ENCODE results near the gene CBARP. TPM values are rescaled to one million over a fixed set of nuclear protein-coding genes. Genes with fewer than 3 reads are reported as not detected.

CBARP gene
- total RNA-seq, 1 donor from 2014 or later = 0.73 TPM

DNA sequence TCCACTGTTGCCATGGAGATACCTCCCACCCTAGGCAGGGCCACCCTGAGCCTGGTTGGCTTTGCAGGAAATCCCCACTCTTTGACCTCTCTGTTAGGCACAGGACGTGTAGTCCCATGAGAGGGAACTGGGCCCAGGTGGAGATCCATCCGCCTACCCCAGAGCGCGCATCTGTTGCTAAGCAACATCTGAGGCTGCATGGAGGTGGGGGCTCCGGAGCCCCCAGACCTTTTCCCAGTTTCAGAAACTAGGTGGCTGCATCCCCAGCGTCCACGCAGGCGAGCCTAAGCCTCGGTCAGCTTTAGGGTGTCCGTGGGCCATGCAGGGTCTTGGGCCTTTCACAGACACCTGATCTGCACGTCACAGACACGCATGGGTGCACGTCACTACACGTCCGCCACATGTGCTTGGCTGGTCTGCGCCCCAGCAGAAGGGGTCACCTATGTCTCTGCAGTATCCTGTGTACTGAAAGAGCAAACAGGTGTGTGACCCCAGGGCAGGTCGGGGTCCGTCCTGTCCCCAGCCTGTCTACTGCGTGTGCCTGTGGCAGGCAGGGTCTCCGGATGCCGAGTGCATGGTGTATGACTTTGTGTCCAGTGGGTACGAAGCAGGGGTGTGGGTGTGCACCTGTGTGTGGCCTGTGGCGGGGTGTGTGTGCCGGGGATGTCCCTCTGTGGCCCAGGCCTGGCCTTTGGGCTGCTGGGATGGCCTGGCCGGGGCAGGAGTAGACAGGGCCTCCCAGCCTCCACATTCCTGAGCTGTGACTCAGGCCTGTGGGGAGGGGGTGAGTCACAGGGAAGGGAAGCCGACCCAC, 27.2 kb upstream of the CBARP start:
- DNase-seq (ENCODE audit: low spot score) = peak; percentile 80

DNA sequence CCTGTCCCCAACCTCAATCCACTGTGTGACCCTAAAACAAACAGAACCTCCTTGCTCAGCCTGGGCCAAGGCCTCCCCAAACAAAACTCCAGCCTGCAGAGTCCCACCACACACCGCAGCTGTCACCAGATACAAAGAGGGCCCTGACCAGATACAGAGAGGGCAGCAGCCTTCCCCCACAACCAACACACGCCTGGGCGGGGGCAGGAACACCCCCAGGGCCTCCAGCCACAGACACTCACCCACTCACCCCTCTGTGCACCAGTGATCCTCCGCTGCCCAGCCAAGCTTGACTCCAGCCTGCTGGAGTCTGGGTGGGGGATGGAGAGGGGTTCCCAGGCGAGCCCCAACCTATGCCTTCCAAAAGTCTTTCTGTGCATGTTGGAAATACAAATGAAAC, 25.4 kb upstream of the CBARP start:
- no peak for DNase-seq (ENCODE audit: low spot score)

DNA sequence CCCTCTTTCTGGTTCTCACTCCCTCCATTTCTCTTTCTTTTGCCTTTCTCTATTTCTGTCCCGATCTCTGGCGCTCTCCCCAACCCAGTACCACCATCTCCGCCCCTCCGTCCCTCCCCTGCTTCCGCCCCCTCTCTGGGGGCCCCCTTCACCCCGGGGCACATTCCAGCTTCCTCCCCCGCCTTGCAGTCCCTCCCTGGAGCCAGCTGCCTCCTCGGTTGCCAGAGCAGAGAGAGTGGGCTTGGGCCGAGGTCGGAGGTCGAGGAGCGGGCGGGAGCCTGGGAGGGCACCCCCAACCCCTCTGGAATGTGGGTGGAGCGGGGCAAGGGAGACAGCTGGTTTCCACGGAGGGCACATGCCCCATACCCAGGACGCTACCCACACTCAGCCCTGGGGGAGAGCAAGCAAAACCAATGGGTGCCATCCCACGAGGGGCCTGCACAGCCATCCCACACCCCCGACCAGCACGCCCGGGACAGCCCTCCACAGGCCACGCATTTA, 24.9 kb upstream of the CBARP start:
- DNase-seq (ENCODE audit: low spot score) = no peak

DNA sequence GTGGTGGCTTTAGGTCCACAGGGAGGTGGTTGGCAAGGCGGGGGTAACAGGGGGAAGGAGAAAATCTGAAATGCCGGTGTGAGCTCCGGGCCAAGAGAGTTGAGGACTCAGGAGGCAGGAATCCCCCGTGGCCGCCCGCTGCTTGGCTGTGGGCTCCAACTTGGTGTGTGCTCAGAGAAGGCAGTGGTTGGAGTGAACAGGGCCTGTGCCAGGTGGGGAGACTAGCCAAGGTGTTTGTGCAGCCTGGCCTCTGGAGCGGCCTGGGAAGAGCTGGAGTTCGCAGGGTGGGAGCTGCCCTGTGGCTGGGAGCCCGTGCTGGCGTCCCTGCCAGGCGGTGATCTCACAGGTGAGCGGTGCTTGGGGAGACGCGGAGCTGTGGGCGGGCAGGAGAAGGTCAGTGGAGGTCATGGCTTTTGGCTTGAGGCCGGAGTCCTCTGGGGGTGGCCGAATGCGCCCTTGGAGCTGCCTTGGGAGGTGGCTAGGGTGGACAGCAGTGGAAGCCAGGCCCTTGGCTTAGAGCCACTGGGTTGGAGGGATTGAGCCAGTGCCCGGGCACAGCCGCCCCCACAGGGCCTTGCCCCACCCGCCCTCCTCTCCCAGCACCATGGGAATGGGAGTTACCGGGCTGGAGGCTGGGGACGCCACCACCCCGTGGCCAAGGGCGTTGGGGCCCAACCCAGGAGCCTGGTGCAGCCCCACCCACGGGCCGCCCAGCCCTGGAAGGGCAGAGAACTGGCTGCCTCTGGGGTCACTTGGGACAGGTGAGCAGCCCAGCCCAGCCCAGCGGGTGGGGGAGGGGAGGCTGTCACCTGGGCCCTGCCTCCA, 24.2 kb upstream of the CBARP start:
- DNase-seq (ENCODE audit: low spot score) = no peak

DNA sequence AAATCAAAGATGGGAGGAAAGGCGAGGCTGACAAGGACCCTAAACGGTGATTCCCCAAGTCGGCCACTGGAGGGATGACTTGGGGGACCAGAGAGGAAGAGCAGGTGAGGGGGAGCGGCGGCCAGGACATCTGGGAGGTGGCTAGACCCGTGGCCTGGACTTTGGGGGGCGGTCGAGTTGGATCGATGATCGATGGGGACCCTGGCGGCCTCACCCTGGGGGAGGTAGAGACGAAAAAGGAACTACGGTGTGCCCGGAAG, 23.7 kb upstream of the CBARP start:
- DNase-seq (ENCODE audit: low spot score) = no peak

- DNase-seq (ENCODE audit: low spot score) = peak; percentile 97
Observed at GRCh38 chr19:1260749-1261537, 23.1 kb upstream of the CBARP start.

GRCh38 chr19:1259876-1260748, 22.3 kb upstream of the CBARP start:
- no peak for DNase-seq (ENCODE audit: low spot score)

- no peak for DNase-seq (ENCODE audit: low spot score)
Observed at GRCh38 chr19:1259206-1259875, 21.5 kb upstream of the CBARP start.

DNA sequence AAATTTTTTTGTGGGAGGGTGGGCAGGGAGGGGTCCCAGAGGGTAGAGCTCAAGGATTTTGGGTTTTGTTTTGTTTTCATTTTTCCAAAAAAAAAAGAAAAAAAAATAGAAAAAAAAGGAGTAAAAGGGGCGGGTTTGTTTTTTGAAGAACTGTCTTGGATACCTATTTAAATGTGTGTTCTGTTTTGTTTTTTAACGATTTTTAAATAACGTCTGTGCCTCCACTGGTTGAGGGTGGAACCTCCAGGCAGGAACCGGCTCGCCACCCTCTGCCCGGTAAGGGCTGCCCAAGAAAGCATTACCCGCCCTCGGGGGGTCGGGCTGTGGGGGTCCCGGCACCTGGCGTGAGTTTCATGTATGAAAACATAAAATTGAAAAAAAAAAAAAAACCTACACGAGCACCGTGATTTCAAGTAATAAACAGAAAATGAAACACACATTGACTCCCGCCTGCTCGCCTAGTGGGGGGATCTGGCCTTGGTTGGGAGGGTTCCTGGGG, 21.0 kb upstream of the CBARP start:
- no peak for DNase-seq (ENCODE audit: low spot score)

- no peak for DNase-seq (ENCODE audit: low spot score)
Observed at GRCh38 chr19:1258163-1258492, 20.3 kb upstream of the CBARP start.

DNA sequence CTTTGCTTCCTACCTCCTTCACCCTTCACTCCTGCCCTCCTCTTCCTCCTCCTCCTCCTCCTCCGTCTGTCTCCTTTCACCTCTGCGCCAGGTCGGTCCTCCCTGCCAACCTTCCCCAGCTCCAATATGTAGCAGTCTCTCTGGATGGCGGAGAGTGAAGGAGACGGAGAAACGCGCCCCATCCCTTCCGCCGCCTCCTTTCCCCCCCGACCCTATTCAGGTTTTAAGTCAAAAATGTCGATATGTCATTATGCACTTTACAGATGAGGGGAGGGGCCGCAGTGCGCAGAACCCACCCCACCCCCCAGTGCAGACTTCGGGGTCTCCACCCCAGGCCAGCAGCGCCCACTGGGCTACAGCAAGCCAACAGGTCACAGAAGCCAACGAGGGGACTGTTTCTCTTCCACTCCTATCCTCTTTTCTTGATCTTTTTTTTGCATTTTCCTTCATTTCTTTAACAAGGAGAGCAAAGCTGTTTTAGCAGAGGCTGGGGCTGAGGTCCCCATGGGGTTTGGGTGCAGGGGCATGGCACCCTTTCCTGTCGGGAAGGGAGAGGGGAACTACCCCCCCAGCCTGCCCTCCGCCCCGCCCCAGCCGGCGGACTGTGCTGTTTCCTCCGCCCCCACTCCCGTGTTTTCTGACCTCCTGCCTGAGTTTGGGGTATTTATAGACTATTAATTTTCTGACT, 19.8 kb upstream of the CBARP start:
- DNase-seq (ENCODE audit: low spot score) = no peak

- no peak for DNase-seq (ENCODE audit: low spot score)
Observed at GRCh38 chr19:1256646-1257474, 19.1 kb upstream of the CBARP start.

- DNase-seq (ENCODE audit: low spot score) = no peak
Observed at GRCh38 chr19:1255186-1256161, 17.7 kb upstream of the CBARP start.

- no peak for DNase-seq (ENCODE audit: low spot score)
Observed at GRCh38 chr19:1254530-1255185, 16.9 kb upstream of the CBARP start.

DNA sequence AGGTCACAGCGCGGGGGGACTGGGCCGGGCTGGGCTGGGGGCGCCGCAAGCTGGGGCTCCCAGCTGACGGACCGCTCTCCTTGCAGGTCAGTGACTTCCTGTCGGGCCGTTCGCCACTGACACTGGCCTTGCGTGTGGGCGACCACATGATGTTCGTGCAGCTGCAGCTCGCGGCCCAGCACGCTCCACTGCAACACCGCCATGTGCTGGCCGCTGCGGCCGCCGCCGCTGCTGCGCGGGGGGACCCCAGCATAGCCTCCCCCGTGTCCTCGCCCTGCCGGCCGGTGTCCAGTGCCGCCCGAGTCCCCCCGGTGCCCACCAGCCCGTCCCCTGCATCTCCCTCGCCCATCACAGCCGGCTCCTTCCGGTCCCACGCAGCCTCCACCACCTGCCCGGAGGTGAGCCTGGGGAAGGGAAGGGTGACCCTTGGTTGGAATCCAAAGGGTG, 16.3 kb upstream of the CBARP start:
- no peak for DNase-seq (ENCODE audit: low spot score)

GRCh38 chr19:1253514-1254080, 15.8 kb upstream of the CBARP start:
- no peak for DNase-seq (ENCODE audit: low spot score)
